Thymus (tissue), 11 donors: ENCODE results near the gene LAMA2. TPM values are rescaled to one million over a fixed set of nuclear protein-coding genes. Genes with fewer than 3 reads are reported as not detected.

Source experiments
- DNase-seq, 9 donors: peaks; one replicate each; pipeline ENCODE4 v3.0.0-alpha.2; 2013; ENCODE audit warnings: low spot score in 9 of 9, low read depth in 6 of 9, missing footprints in 1 of 9
- H3K27ac ChIP-seq, 2 donors: one replicate each; pipeline ENCODE4 v1.5.1; 2013; ENCODE audit warnings: control low read depth in 1 of 2, low read depth in 1 of 2, low read length in 1 of 2, mild to moderate bottlenecking in 1 of 2, moderate library complexity in 1 of 2
- H3K27me3 ChIP-seq, 2 donors: one replicate each; pipeline ENCODE4 v1.5.1; 2013; ENCODE audit warnings: low read length in 1 of 2; ENCODE audit not compliant: control insufficient read depth in 2 of 2, insufficient read depth in 1 of 2
- H3K36me3 ChIP-seq, 2 donors: one replicate each; pipeline ENCODE4 v1.5.1; 2013; ENCODE audit warnings: low read length in 1 of 2, mild to moderate bottlenecking in 1 of 2, moderate library complexity in 1 of 2; ENCODE audit not compliant: control insufficient read depth in 2 of 2, insufficient read depth in 2 of 2
- H3K4me1 ChIP-seq, 2 donors: one replicate each; pipeline ENCODE4 v1.5.1; 2013; ENCODE audit warnings: low read length in 2 of 2; ENCODE audit not compliant: control insufficient read depth in 2 of 2, insufficient read depth in 2 of 2
- H3K4me3 ChIP-seq, 2 donors: one replicate each; pipeline ENCODE4 v1.5.1; 2013; ENCODE audit warnings: low read length in 2 of 2, control low read depth in 1 of 2, mild to moderate bottlenecking in 1 of 2
- H3K9me3 ChIP-seq, 2 donors: one replicate each; pipeline ENCODE4 v1.5.1; 2013; ENCODE audit warnings: low read length in 1 of 2, mild to moderate bottlenecking in 1 of 2; ENCODE audit not compliant: control insufficient read depth in 2 of 2, insufficient read depth in 1 of 2
- WGBS: extraction: QIAGEN DNeasy Blood & Tissue Kit; methylation state at CpG from one replicate; pipeline ENCODE4 v1.1.7; 2013; 5-methylcytosine and 5-hydroxymethylcytosine counted together
- polyA plus RNA-seq: library from polyadenylated mRNA; stranded (reverse); fragments of 200-250 nt; gene quantifications from one replicate; pipeline ENCODE4 v1.2.3, GENCODE V29; 2013
- total RNA-seq: library from RNA; stranded (reverse); fragments of 120-200 nt; gene quantifications from one replicate; pipeline ENCODE4 v1.2.4, GENCODE V29; 2013
- donor health status: healthy.

Gene LAMA2
- total and polyA plus RNA-seq, 2 donors, result 2.4 to 4.0 TPM

- no peak overlapping the region for H3K27ac ChIP-seq
- no peaks in the 10 kb centered on the region for H3K27me3 ChIP-seq
- no peaks in the 10 kb centered on the region for H3K4me1 ChIP-seq
- H3K9me3 ChIP-seq, result no peaks in the 10 kb centered on the region
- 88% methylated on average over 9 of the region's 9 CpGs for WGBS
- no peak for DNase-seq
- H3K4me3 ChIP-seq, result no peak overlapping the region
- H3K36me3 ChIP-seq, result no peaks in the 10 kb centered on the region
Measured at GRCh38 chr6:129233458-129234134, 350.7 kb downstream of the LAMA2 start.

- Histone ChIP-seq H3K4me1 (no peaks in the 10 kb centered on the region), H3K4me3 (no peak overlapping the region), H3K9me3 (no peaks in the 10 kb centered on the region), H3K27me3 (no peaks in the 10 kb centered on the region), H3K36me3 (no peaks in the 10 kb centered on the region), H3K27ac (no peak overlapping the region)
- DNase-seq, result no peak
- 59% methylated on average over 2 of the region's 2 CpGs for WGBS
Measured at GRCh38 chr6:129235167-129236000, 352.4 kb downstream of the LAMA2 start.

GRCh38 chr6:129236001-129236517 lies 353.1 kb downstream of the LAMA2 start:
- no peak overlapping the region for H3K27ac ChIP-seq
- H3K4me3 ChIP-seq, result no peak overlapping the region
- no peaks in the 10 kb centered on the region for H3K9me3 ChIP-seq
- H3K27me3 ChIP-seq, result no peaks in the 10 kb centered on the region
- 89% methylated on average over 4 of the region's 4 CpGs for WGBS
- no peaks in the 10 kb centered on the region for H3K4me1 ChIP-seq
- no peaks in the 10 kb centered on the region for H3K36me3 ChIP-seq
- DNase-seq, result no peak

GRCh38 chr6:129238991-129239390 lies 356.1 kb downstream of the LAMA2 start:
- no peak overlapping the region for H3K27ac ChIP-seq
- no peak for DNase-seq
- WGBS, result 90% methylated on average over 1 of the region's 1 CpG
- no peak overlapping the region for H3K4me3 ChIP-seq
- H3K27me3 ChIP-seq, result no peaks in the 10 kb centered on the region
- no peaks in the 10 kb centered on the region for H3K36me3 ChIP-seq
- no peaks in the 10 kb centered on the region for H3K9me3 ChIP-seq
- no peaks in the 10 kb centered on the region for H3K4me1 ChIP-seq

- DNase-seq, result no peak
- no peaks in the 10 kb centered on the region for H3K27me3 ChIP-seq
- no peak overlapping the region for H3K4me3 ChIP-seq
- H3K4me1 ChIP-seq, result no peaks in the 10 kb centered on the region
- 97% methylated on average over 10 of the region's 10 CpGs for WGBS
- H3K27ac ChIP-seq, result no peak overlapping the region
- H3K36me3 ChIP-seq, result no peaks in the 10 kb centered on the region
- H3K9me3 ChIP-seq, result no peaks in the 10 kb centered on the region
Measured at GRCh38 chr6:129239825-129240491, 357.0 kb downstream of the LAMA2 start.

GRCh38 chr6:129240492-129240853 lies 357.5 kb downstream of the LAMA2 start:
- no peak for DNase-seq
- Histone ChIP-seq H3K4me1 (no peaks in the 10 kb centered on the region), H3K4me3 (no peak overlapping the region), H3K9me3 (no peaks in the 10 kb centered on the region), H3K27me3 (no peaks in the 10 kb centered on the region), H3K27ac (no peak overlapping the region), H3K36me3 (no peaks in the 10 kb centered on the region)
- 93% methylated on average over 2 of the region's 2 CpGs for WGBS

GRCh38 chr6:129242546-129242945 lies 359.6 kb downstream of the LAMA2 start:
- no peaks in the 10 kb centered on the region for H3K9me3 ChIP-seq
- no peaks in the 10 kb centered on the region for H3K4me1 ChIP-seq
- H3K27me3 ChIP-seq, result no peaks in the 10 kb centered on the region
- 85% methylated on average over 2 of the region's 2 CpGs for WGBS
- H3K36me3 ChIP-seq, result no peaks in the 10 kb centered on the region
- no peak for DNase-seq
- no peak overlapping the region for H3K4me3 ChIP-seq
- no peak overlapping the region for H3K27ac ChIP-seq

- no peaks in the 10 kb centered on the region for H3K27me3 ChIP-seq
- no peak for DNase-seq
- H3K9me3 ChIP-seq, result no peaks in the 10 kb centered on the region
- no peak overlapping the region for H3K27ac ChIP-seq
- no peaks in the 10 kb centered on the region for H3K4me1 ChIP-seq
- no peaks in the 10 kb centered on the region for H3K36me3 ChIP-seq
- no peak overlapping the region for H3K4me3 ChIP-seq
- WGBS, result 91% methylated on average over 2 of the region's 2 CpGs
Measured at GRCh38 chr6:129243377-129243776, 360.4 kb downstream of the LAMA2 start.

GRCh38 chr6:129248946-129249345 lies 366.0 kb downstream of the LAMA2 start:
- H3K27me3 ChIP-seq, result no peaks in the 10 kb centered on the region
- H3K27ac ChIP-seq, result no peak overlapping the region
- no peaks in the 10 kb centered on the region for H3K9me3 ChIP-seq
- no peaks in the 10 kb centered on the region for H3K4me1 ChIP-seq
- H3K36me3 ChIP-seq, result no peaks in the 10 kb centered on the region
- H3K4me3 ChIP-seq, result no peak overlapping the region
- no peak for DNase-seq
- 76% methylated on average over 4 of the region's 4 CpGs for WGBS
